AG10803 (cell line): ENCODE data around the gene TMEM92.
"Not testable (repeated sequence)": the region's sequence is repeated elsewhere in the genome, so short reads cannot be mapped to it uniquely, and the experiment has no call there.

Experiments
- DNase-seq: peaks from one replicate; pipeline ENCODE4 v3.0.0; 2010; ENCODE audit warnings: low read depth
- H3K4me3 ChIP-seq: 2 replicates; pipeline ENCODE4 v1.5.1; 2011; ENCODE audit warnings: mild to moderate bottlenecking, low read length, control low read depth
- CTCF ChIP-seq: conservative IDR thresholded peaks from 2 replicates; pipeline ENCODE4 v1.5.1; 2011; ENCODE audit warnings: mild to moderate bottlenecking, low read length, control low read depth, inconsistent platforms

The TMEM92 gene

DNA sequence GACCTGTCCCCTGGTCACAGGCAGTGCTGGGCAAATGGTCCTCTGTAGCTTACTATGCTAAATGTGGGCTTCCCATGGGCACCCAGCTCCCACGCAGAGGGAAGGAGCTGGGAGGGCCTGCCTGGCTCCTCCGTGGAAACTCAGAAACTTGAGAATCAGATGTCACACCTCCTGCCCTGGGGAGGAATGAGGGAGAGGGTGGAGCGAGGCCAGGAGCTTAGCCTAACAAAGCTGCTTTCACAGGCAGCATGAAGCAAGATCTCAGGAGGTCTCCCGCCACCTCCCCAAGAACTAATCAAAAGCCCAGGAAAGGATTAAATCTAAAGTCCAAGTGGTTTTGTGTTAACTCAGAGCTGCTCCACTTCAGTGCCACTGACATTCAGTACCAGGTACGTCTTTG lies 38.0 kb downstream of the TMEM92 start:
- no peak for TF ChIP-seq CTCF
- no peak for DNase-seq
- no peak overlapping the region for H3K4me3 ChIP-seq

GRCh38 chr17:50314456-50315011 lies 40.3 kb downstream of the TMEM92 start:
- DNase-seq, result no peak
- H3K4me3 ChIP-seq, result no peak overlapping the region
- TF ChIP-seq CTCF, result no peak

- DNase-seq, result no peak
- no peak for TF ChIP-seq CTCF
- H3K4me3 ChIP-seq, result no peak overlapping the region
These were observed 41.8 kb downstream of the TMEM92 start for GRCh38 chr17:50316016-50316587.

GRCh38 chr17:50316660-50317059 lies 42.4 kb downstream of the TMEM92 start:
- not testable (repeated sequence) for H3K4me3 ChIP-seq, DNase-seq

- H3K4me3 ChIP-seq, result no peak overlapping the region
- DNase-seq, result no peak
- TF ChIP-seq CTCF, result no peak
These were observed 42.9 kb downstream of the TMEM92 start for GRCh38 chr17:50317121-50317520.

GRCh38 chr17:50318501-50319285 lies 44.4 kb downstream of the TMEM92 start:
- no peak for TF ChIP-seq CTCF
- DNase-seq, result no peak
- H3K4me3 ChIP-seq, result no peak overlapping the region

- no peak for DNase-seq
- H3K4me3 ChIP-seq, result no peak overlapping the region
- no peak for TF ChIP-seq CTCF
These were observed 45.2 kb downstream of the TMEM92 start for GRCh38 chr17:50319306-50320004.
